Endothelial cell of umbilical vein (primary cell): ENCODE measurements around the gene CCSER2. TPM values are rescaled to one million over a fixed set of nuclear protein-coding genes. Genes with fewer than 3 reads are reported as not detected.

Experiments used
- BruUV-seq: library from RNA; stranded (reverse); fragments of 400-500 nt; replicated peaks from 2 replicates; lab custom pipeline; 2021; lab: Mats Ljungman, UMichigan
- CTCF ChIA-PET: fragments of 300-600, 350-600 bp; sonication (Branson Sonifier 250); formaldehyde crosslinking; loops from one replicate; lab custom pipeline; 2021; ENCODE audit warnings: antibody characterized with exemption, inconsistent platforms; lab: Charles Lee
- POLR2A ChIA-PET: fragments of 300-600, 350-600 bp; sonication (Branson Sonifier 250); formaldehyde crosslinking; loops from one replicate; lab custom pipeline; 2021; ENCODE audit warnings: antibody characterized with exemption, inconsistent platforms; lab: Charles Lee
- DNase-seq: peaks from one replicate; pipeline ENCODE4 v3.0.0-alpha.2; 2011; ENCODE audit warnings: low read depth, low spot score
- FAIRE-seq: peaks from 2 replicates; lab custom pipeline; 2011; peaks lifted over from hg19 to GRCh38; lab: Jason Lieb, UNC
- H2AFZ ChIP-seq: 2 replicates; pipeline ENCODE4 v1.6.0; 2012; ENCODE audit warnings: low read depth, low read length, control low read depth, inconsistent platforms
- H3K27ac ChIP-seq: 2 replicates; pipeline ENCODE4 v1.5.1; 2011; ENCODE audit warnings: low read depth, mild to moderate bottlenecking, control low read depth, low read length, moderate library complexity; ENCODE audit not compliant: insufficient read depth
- H3K27me3 ChIP-seq, 2 experiments: 2 replicates each; pipeline versions ENCODE4 v1.6.0 to v1.6.1; 2011; ENCODE audit warnings: low read length in 2 of 2, mixed read lengths in 1 of 2; ENCODE audit not compliant: control insufficient read depth in 2 of 2, insufficient read depth in 2 of 2
- H3K36me3 ChIP-seq, 2 experiments: 2 replicates in 1 of 2; 3 replicates in 1 of 2; pipeline ENCODE4 v1.5.1; 2011; ENCODE audit warnings: low read length in 2 of 2, mild to moderate bottlenecking in 1 of 2, moderate library complexity in 1 of 2; ENCODE audit not compliant: control insufficient read depth in 2 of 2, insufficient read depth in 2 of 2; ENCODE audit errors: extremely low read depth in 1 of 2
- H3K4me1 ChIP-seq: 3 replicates; pipeline ENCODE4 v1.5.1; 2011; ENCODE audit warnings: mild to moderate bottlenecking, low read length; ENCODE audit not compliant: control insufficient read depth, insufficient read depth; ENCODE audit errors: extremely low read depth
- H3K4me2 ChIP-seq: 2 replicates; pipeline ENCODE4 v1.6.1; 2011; ENCODE audit warnings: low read length, control low read depth, mixed read lengths; ENCODE audit not compliant: insufficient read depth
- H3K4me3 ChIP-seq, 3 experiments: fragments of 200-600 bp in 1 of 3; sonication (generic), shearing (Covaris generic) in 1 of 3; replicated peaks in 1 of 3; 2 replicates each; pipeline ENCODE4 v1.5.1; 2011 to 2016; ENCODE audit warnings: control low read depth in 3 of 3, low read length in 3 of 3, mild to moderate bottlenecking in 2 of 3, inconsistent platforms in 1 of 3, low read depth in 1 of 3, moderate library complexity in 1 of 3; ENCODE audit not compliant: insufficient read depth in 1 of 3
- H3K79me2 ChIP-seq: 2 replicates; pipeline ENCODE4 v1.6.0; 2012; ENCODE audit warnings: low read length, inconsistent platforms; ENCODE audit not compliant: control insufficient read depth, insufficient read depth
- H3K9ac ChIP-seq: replicated peaks from 2 replicates; pipeline ENCODE3; 2011; ENCODE audit warnings: low read length, control low read depth; ENCODE audit not compliant: insufficient read depth; ENCODE audit errors: extremely low read depth
- H3K9me1 ChIP-seq: replicated peaks from 3 replicates; pipeline ENCODE4 v1.6.0; 2011; ENCODE audit warnings: mild to moderate bottlenecking, low read length; ENCODE audit not compliant: control insufficient read depth, insufficient read depth; ENCODE audit errors: extremely low read depth
- H3K9me3 ChIP-seq: replicated peaks from 2 replicates; pipeline ENCODE4 v1.5.1; 2012; ENCODE audit warnings: low read length, inconsistent platforms; ENCODE audit not compliant: control insufficient read depth, insufficient read depth
- H4K20me1 ChIP-seq: replicated peaks from 2 replicates; pipeline ENCODE3; 2011; ENCODE audit warnings: mild to moderate bottlenecking, low read length; ENCODE audit not compliant: control insufficient read depth, insufficient read depth; ENCODE audit errors: extremely low read depth
- CTCF ChIP-seq, 2 donors: IDR thresholded peaks; 1 replicate in 1 of 2; 2 replicates in 1 of 2; pipeline ENCODE4 v1.5.1; 2011; ENCODE audit warnings: low read length in 2 of 2, mild to moderate bottlenecking in 2 of 2, moderate library complexity in 2 of 2, control low read depth in 1 of 2, inconsistent platforms in 1 of 2, low read depth in 1 of 2; ENCODE audit not compliant: insufficient read depth in 1 of 2; ENCODE audit errors: extremely low read depth in 1 of 2
- EZH2 ChIP-seq: IDR thresholded peaks from 2 replicates; pipeline ENCODE4 v1.6.1; 2012; ENCODE audit warnings: borderline replicate concordance, low read depth, mild to moderate bottlenecking, moderate library complexity, low read length, inconsistent platforms; ENCODE audit not compliant: severe bottlenecking
- FOS ChIP-seq: IDR thresholded peaks from 2 replicates; pipeline ENCODE4 v1.6.1; 2011; ENCODE audit warnings: mild to moderate bottlenecking, low read length, moderate library complexity, borderline replicate concordance; ENCODE audit not compliant: insufficient read depth
- GATA2 ChIP-seq: IDR thresholded peaks from 2 replicates; pipeline ENCODE4 v1.7.0; 2011; ENCODE audit warnings: low read depth, mild to moderate bottlenecking, moderate library complexity, mixed read lengths, low read length; ENCODE audit not compliant: insufficient read length, insufficient read depth
- JUN ChIP-seq: IDR thresholded peaks from 2 replicates; pipeline ENCODE4 v1.6.1; 2011; ENCODE audit warnings: borderline replicate concordance, low read depth; ENCODE audit not compliant: insufficient read length, insufficient read depth
- MAX ChIP-seq: IDR thresholded peaks from 2 replicates; pipeline ENCODE4 v1.6.1; 2011; ENCODE audit not compliant: insufficient read depth, insufficient read length
- MYC ChIP-seq: IDR thresholded peaks from one replicate; pipeline ENCODE4 v1.6.1; 2011; ENCODE audit warnings: mild to moderate bottlenecking, low read depth, low read length
- POLR2A ChIP-seq: IDR thresholded peaks from 2 replicates; pipeline ENCODE4 v1.6.1; 2012; ENCODE audit warnings: low read depth, mild to moderate bottlenecking, control low read depth, low read length
- POLR2AphosphoS5 ChIP-seq: IDR thresholded peaks from 2 replicates; pipeline ENCODE4 v1.6.1; 2012; ENCODE audit warnings: low read depth, mild to moderate bottlenecking, control low read depth, low read length, moderate library complexity; ENCODE audit not compliant: insufficient read depth
- dilution Hi-C: fragments of 300-500 bp; cut with MboI; formaldehyde crosslinking; loops from one replicate; pipeline ENCODE4 v1.15.0; 2019; ENCODE audit warnings: low sequenced_read_pairs; ENCODE audit not compliant: extremely low pct_ligation_motif_present
- intact Hi-C: fragments of 100-400 bp; cut with micrococcal nuclease; formaldehyde crosslinking; loops from one replicate; pipeline ENCODE4 v1.10.0; 2022
- polyA plus RNA-seq, 4 experiments: library from polyadenylated mRNA; depleted of rRNA in 3 of 4; stranded (reverse) in 3 of 4; unstranded in 1 of 4; fragments of >200 nt; gene quantifications; 2 replicates each; pipeline versions ENCODE4 v1.2.1 to v1.2.3, GENCODE V29; 2011 to 2012; ENCODE audit warnings: missing spikeins in 1 of 4
- total RNA-seq: library from RNA; stranded (reverse); gene quantifications from 2 replicates; pipeline ENCODE4 v1.2.3, GENCODE V29; 2021

The CCSER2 gene
- total and polyA plus RNA-seq, 2 donors (not counting 3 experiments of a cell fraction or from before 2014, with no cell fraction given) = 14.5 to 49.3 TPM

- no peak for TF ChIP-seq GATA2
- no peak for TF ChIP-seq POLR2A
- no peak for TF ChIP-seq FOS
- TF ChIP-seq EZH2 = no peak
- TF ChIP-seq JUN = no peak
- no peak for TF ChIP-seq CTCF (IDR thresholded peaks at IDR 0.05; ENCODE audit: extremely low read depth in 1 of 2, insufficient read depth in 1 of 2, low read depth in 1 of 2, low read length in 2 of 2)
- TF ChIP-seq MYC = no peak
- no peak for TF ChIP-seq POLR2AphosphoS5
- no peak for TF ChIP-seq MAX
- H3K9ac ChIP-seq = no peak overlapping the region
- no peaks in the 10 kb centered on the region for H3K4me1 ChIP-seq
- CTCF ChIA-PET = no interaction called here
- H3K27me3 ChIP-seq = no peaks in the 10 kb centered on the region
- no TSS peak for BruUV-seq
- no peaks in the 10 kb centered on the region for H3K9me3 ChIP-seq
- H3K27ac ChIP-seq = no peak overlapping the region
- no peaks in the 10 kb centered on the region for H3K9me1 ChIP-seq
- H3K79me2 ChIP-seq = no peaks in the 10 kb centered on the region
- intact Hi-C loops = no loop called here
- POLR2A ChIA-PET = no interaction called here
- FAIRE-seq (no peak), DNase-seq (no peak)
- no peak overlapping the region for H3K4me2 ChIP-seq
- H3K36me3 ChIP-seq = no peaks in the 10 kb centered on the region
- no peak overlapping the region for H2AFZ ChIP-seq
- H4K20me1 ChIP-seq = no peaks in the 10 kb centered on the region
- H3K4me3 ChIP-seq = no peak overlapping the region
- dilution Hi-C loops = no loop called here
These were observed 132.1 kb downstream of the CCSER2 start for GRCh38 chr10:84460520-84460919.
